HG03558 (cell line): ENCODE results near the gene CYP46A1.

Experiments
- ATAC-seq: cut with Tn5 transposase; IDR thresholded peaks from one replicate; pipeline ENCODE4 v1.9.1; 2021; ENCODE audit warnings: moderate number of reproducible peaks; ENCODE audit not compliant: unreplicated experiment; ENCODE audit errors: extremely low read depth

CYP46A1 gene

GRCh38 chr14:99706107-99706900 lies 22.2 kb downstream of the CYP46A1 start:
- ATAC-seq, result no peak

DNA sequence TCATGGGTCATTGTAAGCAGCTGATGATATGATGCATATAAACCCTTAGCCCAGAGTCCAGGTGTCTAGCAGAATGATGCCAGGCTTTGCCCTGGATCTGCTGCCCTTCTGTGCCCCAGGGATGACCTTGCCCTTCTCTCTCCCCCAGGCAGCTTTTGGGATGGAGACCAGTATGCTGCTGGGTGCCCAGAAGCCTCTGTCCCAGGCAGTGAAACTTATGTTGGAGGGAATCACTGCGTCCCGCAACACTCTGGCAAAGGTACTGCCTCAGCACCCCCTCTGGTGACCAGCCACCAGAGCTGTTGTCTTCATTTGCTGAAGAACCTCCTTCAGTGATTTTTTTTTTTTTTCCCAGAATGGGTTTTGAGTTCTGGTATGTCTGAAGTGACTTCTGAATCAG lies 23.3 kb downstream of the CYP46A1 start:
- ATAC-seq, result no peak

- no peak for ATAC-seq
Measured at GRCh38 chr14:99707921-99708320, 23.8 kb downstream of the CYP46A1 start.

- ATAC-seq, result no peak
Measured at GRCh38 chr14:99708449-99708848, 24.4 kb downstream of the CYP46A1 start.

- ATAC-seq, result no peak
Measured at GRCh38 chr14:99713972-99714371, 29.9 kb downstream of the CYP46A1 start.

DNA sequence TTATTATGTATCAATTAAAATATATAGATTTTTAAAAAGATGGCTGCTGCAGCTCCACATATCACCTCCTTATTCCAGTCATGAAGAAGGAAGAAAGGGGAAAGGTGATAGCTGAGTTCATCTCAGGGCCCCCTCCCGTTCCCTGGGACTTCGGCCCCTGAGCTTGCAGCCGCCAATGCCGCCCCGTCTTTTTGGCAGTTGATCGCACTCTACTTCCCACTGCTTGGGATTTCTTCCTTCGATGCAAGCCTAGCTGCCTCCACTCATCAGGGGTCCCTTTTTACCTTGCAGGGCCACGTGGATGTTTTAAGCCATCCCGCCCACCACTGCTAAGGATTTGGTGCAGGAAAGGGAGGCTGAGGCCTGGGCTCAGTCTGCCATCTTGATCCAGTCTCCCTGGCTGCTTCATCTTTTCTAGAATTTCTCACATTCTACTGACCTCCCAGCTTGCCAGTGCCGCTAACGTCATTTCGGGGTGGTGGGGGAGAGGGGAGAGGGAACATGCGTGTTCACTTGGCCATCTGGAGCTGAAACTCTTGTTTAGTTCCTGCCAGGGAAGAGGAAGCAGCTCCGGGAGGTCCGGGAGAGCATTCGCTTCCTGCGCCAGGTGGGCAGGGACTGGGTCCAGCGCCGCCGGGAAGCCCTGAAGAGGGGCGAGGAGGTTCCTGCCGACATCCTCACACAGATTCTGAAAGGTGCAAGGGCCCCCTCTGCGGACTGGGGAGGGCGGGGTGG lies 31.3 kb downstream of the CYP46A1 start:
- no peak for ATAC-seq

DNA sequence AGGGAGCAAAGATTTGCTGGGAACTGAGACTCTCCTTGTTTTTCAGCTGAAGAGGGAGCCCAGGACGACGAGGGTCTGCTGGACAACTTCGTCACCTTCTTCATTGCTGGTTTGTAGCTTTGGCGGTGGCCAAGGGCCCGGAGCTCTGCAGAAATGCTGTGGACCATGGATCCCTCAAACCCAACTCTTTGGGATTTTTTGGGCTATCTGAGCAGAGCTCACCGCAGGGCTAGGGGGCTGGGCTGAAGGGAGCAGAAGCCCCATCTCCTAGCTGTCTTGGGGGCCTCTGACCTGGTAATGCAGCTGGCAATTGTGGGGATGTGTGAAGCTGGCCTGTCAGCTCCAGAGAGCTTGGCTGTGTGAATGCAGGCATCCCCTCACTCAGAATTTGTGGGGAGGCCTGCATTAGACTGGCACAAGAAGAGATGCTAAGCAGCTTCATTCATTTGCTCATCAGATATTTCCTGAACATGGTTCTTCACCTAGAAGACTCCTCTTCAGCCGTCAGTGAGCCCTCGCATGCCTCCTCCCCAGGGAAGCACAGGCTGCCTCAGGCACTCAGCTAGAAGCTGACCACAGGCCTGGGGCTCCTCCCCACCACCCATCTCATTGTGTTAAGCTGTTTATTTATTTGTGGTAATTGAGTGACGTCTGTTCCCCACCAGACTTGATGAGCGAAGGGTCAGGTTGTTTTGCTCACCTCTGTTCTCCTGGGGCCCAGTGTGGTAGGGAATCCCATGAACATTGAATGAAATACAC lies 32.2 kb downstream of the CYP46A1 start:
- no peak for ATAC-seq

DNA sequence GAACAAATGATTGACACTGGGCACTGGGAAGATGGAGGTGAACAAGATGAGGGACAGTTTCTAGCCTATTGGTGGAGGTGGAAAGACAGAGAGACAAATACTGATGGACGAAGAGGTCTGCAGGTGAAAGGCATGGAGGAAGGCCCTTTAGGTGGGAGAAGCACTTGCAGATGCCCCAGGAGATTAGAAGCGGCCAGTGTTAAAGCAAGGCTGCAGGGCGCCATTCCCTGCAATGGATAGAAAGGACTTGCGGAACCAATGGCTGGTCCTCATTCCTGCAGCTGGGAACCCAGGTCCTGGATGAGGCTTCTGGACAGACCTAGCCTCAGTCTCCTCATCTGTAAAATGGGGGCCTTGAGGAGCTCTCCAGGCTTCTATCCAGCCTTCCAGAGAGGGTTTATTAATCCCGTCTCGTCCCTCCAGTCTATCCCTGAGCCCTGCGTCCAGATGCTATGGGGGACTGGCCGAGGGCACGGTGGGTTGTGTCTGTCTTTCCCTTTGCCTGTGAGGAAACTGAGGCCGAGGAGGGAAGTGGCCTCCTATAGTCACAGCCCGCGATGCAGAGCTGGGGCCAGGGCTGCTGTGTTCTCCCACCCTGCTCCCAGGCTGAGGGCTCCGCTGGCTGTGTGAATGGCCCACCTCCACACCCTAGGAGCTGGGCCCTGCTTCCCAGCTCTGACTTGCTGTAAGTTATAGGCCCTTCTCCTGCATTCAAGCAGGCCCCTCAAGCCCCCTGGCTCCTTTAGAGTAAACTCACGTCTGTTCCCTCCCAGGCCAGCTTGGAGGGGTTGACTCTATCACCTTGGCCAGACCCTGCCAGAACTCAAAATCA lies 33.0 kb downstream of the CYP46A1 start:
- ATAC-seq, result no peak

DNA sequence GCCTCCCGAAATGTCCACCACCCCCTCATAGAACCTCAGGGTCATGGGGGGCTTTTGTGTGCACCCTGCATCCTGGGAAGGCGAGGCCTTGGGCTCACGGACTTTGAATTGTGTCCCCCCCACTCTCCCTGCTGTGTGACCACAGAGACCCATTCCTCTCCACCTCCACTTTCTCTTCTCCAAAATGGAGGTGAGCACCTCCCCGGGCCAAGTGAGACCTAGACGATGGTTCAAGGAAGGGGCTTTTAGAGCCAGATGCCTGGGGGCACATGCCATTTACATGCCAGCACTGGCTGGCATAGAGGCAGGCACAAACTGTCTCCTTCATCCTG lies 33.5 kb downstream of the CYP46A1 start:
- ATAC-seq, result no peak

DNA sequence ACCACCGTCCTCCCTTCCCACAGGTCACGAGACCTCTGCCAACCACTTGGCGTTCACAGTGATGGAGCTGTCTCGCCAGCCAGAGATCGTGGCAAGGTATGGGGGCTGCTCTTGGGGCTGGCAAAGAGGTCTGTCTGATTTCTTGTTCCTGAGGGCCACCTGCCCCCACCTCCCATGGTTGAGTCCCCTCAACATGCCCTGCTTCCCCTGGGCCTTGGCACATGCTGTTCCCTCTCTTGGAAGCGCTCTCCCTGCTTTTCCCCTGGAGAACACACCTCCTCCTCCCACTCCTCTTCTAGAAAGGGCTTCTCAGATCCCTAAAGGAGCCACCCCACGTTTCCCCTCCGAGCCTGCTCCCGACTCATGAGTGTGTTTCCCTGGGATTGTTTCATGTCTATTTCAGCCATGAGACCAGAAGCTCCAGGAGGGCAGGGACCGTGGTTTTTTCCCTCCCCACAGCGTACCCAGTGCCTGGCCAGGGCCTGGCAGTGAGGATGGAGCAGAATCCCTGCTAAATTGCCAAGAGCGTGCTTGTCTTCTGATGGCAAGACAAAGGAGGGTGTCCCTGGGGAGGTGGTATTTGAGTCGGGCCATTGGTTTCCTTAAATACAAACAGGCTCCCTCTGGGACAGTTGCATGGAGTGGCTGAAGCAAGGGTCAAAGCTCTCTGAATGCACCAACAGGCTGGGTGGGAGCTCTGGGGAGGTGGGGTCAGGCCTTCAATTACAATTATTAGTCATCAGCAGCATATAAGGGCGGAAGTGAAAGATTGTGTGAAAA lies 34.1 kb downstream of the CYP46A1 start:
- ATAC-seq, result no peak

GRCh38 chr14:99718811-99719192 lies 34.7 kb downstream of the CYP46A1 start:
- no peak for ATAC-seq

GRCh38 chr14:99720941-99721791 lies 37.1 kb downstream of the CYP46A1 start:
- ATAC-seq, result no peak

GRCh38 chr14:99721792-99722516 lies 37.9 kb downstream of the CYP46A1 start:
- ATAC-seq, result no peak

GRCh38 chr14:99722741-99723140 lies 38.6 kb downstream of the CYP46A1 start:
- ATAC-seq, result no peak

GRCh38 chr14:99724196-99724891 lies 40.2 kb downstream of the CYP46A1 start:
- no peak for ATAC-seq

DNA sequence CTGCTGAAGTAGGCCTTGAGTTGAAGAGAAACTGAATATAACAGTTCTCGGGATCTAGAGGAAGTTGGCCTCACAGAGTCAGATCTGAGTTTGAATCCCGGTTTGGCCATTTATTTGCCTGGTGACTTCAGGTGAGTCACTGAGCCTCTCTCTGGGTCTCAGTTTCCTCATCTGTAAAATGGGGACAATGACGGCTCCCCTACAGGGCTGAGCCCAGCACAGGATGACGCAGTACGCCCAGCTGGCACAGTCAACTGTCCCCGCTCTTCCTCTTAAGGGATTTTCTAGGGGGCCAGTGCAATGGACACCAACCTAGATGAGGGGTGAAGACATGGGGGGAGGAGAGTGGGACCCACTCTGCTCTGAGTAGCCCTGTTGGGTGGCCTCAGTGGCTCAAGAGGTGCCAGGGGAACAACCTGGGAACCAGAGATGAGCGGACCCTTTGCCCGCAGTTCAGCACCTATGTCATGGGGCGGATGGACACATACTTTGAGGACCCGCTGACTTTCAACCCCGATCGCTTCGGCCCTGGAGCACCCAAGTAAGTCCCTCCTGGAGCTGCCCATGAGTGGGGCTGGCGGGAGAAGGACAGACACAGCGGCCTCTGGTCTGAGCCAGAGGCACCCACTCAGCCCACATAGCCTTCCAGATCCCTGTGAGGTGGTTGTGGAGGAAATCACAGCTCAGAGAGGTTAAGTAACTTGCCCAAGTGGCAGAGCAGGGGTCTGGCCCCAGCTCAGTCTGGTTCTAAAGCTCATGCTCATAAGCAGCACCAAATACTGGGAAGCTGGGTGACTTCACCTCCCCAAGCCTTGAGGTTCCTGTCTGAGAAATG lies 41.1 kb downstream of the CYP46A1 start:
- ATAC-seq, result no peak
